Small intestine (tissue), 7 donors: ENCODE results near the gene ID1. TPM values are rescaled to one million over a fixed set of nuclear protein-coding genes. Genes with fewer than 3 reads are reported as not detected.
A peak's percentile ranks its signal among the peaks of the same experiment; 100 is the strongest.

Experiments
- DNase-seq, 2 donors: peaks; one replicate each; pipeline versions ENCODE4 v3.0.0 to v3.0.0-alpha.2; 2013
- FAIRE-seq: peaks from 2 replicates; lab custom pipeline; 2012; peaks lifted over from hg19 to GRCh38; lab: Jason Lieb, UNC
- H3K27ac ChIP-seq, 3 donors: one replicate each; pipeline ENCODE4 v1.5.1; 2013; ENCODE audit warnings: low read length in 2 of 3, mild to moderate bottlenecking in 2 of 3, control low read depth in 1 of 3, inconsistent platforms in 1 of 3, low read depth in 1 of 3, moderate library complexity in 1 of 3
- H3K27me3 ChIP-seq, 3 donors: one replicate each; pipeline ENCODE4 v1.6.1; 2013; ENCODE audit warnings: low read length in 3 of 3, inconsistent platforms in 1 of 3; ENCODE audit not compliant: control insufficient read depth in 3 of 3, insufficient read depth in 3 of 3
- H3K36me3 ChIP-seq, 3 donors: one replicate each; pipeline ENCODE4 v1.6.1; 2013; ENCODE audit warnings: low read length in 3 of 3, inconsistent platforms in 1 of 3, low read depth in 1 of 3, mild to moderate bottlenecking in 1 of 3, moderate library complexity in 1 of 3; ENCODE audit not compliant: control insufficient read depth in 3 of 3, insufficient read depth in 2 of 3
- H3K4me1 ChIP-seq, 3 donors: one replicate each; pipeline ENCODE4 v1.6.1; 2013; ENCODE audit warnings: low read length in 2 of 3, inconsistent platforms in 1 of 3, low read depth in 1 of 3, mild to moderate bottlenecking in 1 of 3, moderate library complexity in 1 of 3; ENCODE audit not compliant: control insufficient read depth in 3 of 3, insufficient read depth in 2 of 3
- H3K4me3 ChIP-seq, 3 donors: one replicate each; pipeline ENCODE4 v1.5.1; 2013; ENCODE audit warnings: low read length in 3 of 3, control low read depth in 1 of 3, inconsistent platforms in 1 of 3, low read depth in 1 of 3, mild to moderate bottlenecking in 1 of 3, moderate library complexity in 1 of 3
- H3K9me3 ChIP-seq, 2 donors: one replicate each; pipeline ENCODE4 v1.6.1; 2013; ENCODE audit warnings: low read depth in 1 of 2, low read length in 1 of 2; ENCODE audit not compliant: control insufficient read depth in 2 of 2, insufficient read depth in 1 of 2
- WGBS, 3 donors: extraction: QIAGEN DNeasy Blood & Tissue Kit; methylation state at CpG; one replicate each; pipeline ENCODE4 v1.1.7; 2013; 5-methylcytosine and 5-hydroxymethylcytosine counted together
- polyA plus RNA-seq, 4 donors: library from polyadenylated mRNA; stranded (reverse) in 3 of 4; unstranded in 1 of 4; fragments of 200-250 nt in 3 of 4; fragments of 120-200 nt in 1 of 4; gene quantifications; one replicate each; pipeline versions ENCODE4 v1.2.1 to v1.2.3, GENCODE V29; 2013
- donor health status: healthy with polysubstance abuse.
- donor health status: control.
- donor health status: control.
- donor health status: Bipolar disorder and iron deficiency.
- donor health status: healthy.

Gene ID1
- polyA plus RNA-seq, 4 donors, result 215 to 335 (median 277) TPM

DNA sequence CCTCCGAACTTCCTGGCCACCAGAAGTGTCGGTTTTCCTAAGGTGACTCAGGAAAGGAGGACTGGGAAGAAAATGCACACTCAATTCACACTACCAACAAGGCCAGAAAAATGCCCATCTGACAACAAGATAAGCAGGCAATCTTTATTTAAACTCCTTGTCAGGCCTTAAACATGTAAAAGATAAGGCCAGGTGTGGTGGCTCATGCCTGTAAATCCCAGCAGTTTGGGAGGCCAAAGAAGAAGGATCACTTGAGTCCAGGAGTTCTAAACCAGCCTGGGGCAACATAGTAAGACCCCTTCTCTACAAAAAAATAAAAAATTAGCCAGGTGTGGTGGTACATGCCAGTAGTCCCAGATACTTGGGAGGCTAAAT, 7.6 kb upstream of the ID1 start:
- Histone ChIP-seq H3K36me3 (no peaks in the 10 kb centered on the region), H3K4me1 (peaks cover 0 to 37% (median 8%) of the 10 kb centered on the region in 3 donors), H3K9me3 (no peaks in the 10 kb centered on the region), H3K27me3 (no peaks in the 10 kb centered on the region), H3K4me3 (no peak overlapping the region), H3K27ac (peak overlapping the region in 2 of 3 donors; percentile 82 to 89)
- FAIRE-seq, result no peak
- DNase-seq, result no peak
- 79 to 89% (median 85%) methylated on average over 2 of the region's 2 CpGs for WGBS, 3 donors

DNA sequence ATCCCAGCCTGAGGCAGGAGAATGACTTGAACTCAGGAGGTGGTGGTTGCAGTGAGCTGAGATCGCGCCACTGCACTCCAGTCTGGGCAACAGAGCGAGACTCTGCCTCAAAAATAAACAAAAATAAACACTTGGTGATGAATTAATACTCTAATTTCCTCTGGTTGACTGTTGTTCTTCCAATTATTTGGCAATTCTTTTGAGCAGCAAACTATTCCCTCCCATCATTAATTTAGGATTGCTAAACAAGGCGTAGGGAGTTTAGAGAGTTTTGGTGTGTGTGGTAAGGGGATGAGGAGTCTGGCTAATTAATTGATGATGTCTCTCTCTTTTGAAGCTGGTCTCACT, 2.7 kb upstream of the ID1 start:
- Histone ChIP-seq H3K27me3 (no peaks in the 10 kb centered on the region), H3K4me1 (peaks cover 0 to 16% (median 0%) of the 10 kb centered on the region in 3 donors), H3K36me3 (peaks cover 0 to 15% (median 0%) of the 10 kb centered on the region in 3 donors), H3K9me3 (no peaks in the 10 kb centered on the region), H3K27ac (peak overlapping the region in 2 of 3 donors; percentile 31 to 78), H3K4me3 (no peak overlapping the region)
- no peak for FAIRE-seq
- 56 to 82% (median 74%) methylated on average over 4 of the region's 4 CpGs for WGBS, 3 donors
- no peak for DNase-seq

- Histone ChIP-seq H3K4me1 (peaks cover 0 to 21% (median 0%) of the 10 kb centered on the region in 3 donors), H3K27ac (peak overlapping the region; percentile 31 to 78 (median 41)), H3K36me3 (peaks cover 0 to 15% (median 0%) of the 10 kb centered on the region in 3 donors), H3K27me3 (no peaks in the 10 kb centered on the region), H3K9me3 (no peaks in the 10 kb centered on the region), H3K4me3 (no peak overlapping the region)
- DNase-seq, result peak; percentile 54 to 63
- 39 to 50% (median 42%) methylated on average over 17 of the region's 17 CpGs for WGBS, 3 donors
- no peak for FAIRE-seq
Measured at GRCh38 chr20:31602779-31603441, 2.2 kb upstream of the ID1 start.

DNA sequence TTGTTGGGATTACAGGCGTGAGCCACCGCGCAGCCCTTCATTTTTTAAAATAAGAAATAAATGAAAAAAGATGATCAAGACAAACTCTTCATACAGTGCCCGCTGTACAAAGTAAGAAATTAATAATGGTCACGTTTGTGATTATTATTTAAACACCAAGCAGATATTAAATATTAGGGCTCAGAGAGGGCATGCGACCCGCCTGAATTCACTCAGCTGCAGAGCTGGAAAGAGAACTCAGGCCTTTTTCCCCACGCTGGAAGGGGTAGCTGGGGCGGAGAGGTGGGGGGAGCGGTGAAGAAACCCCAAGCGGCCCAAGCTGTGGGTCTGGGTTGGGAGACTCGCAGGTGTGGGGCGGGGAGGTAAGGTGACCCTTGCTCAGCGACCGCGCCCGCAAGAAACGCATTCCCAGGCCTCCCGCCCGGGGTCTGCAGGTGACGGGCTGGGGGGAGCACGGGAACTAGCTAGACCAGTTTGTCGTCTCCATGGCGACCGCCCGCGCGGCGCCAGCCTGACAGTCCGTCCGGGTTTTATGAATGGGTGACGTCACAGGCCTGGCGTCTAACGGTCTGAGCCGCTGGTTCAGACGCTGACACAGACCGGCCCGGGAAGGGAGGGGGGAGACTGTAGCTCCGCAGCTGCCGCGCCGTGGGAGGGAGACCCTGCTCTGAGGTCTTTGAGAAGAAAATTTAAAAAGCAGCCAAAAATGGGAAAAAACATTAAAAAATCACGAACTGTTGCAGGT, 1.1 kb upstream of the ID1 start:
- FAIRE-seq (no peak), DNase-seq (peak; percentile 98 to 100)
- H3K27ac ChIP-seq, result peak overlapping the region; percentile 83 to 96 (median 94)
- WGBS, 3 donors, result 8 to 10% (median 10%) methylated on average over 35 to 43 of the region's 43 CpGs
- peaks cover 0 to 15% (median 0%) of the 10 kb centered on the region in 3 donors for H3K36me3 ChIP-seq
- no peaks in the 10 kb centered on the region for H3K27me3 ChIP-seq
- peak overlapping the region; percentile 29 to 97 (median 92) for H3K4me3 ChIP-seq
- H3K9me3 ChIP-seq, result no peaks in the 10 kb centered on the region
- H3K4me1 ChIP-seq, result peaks cover 0 to 29% (median 0%) of the 10 kb centered on the region in 3 donors

- WGBS, 3 donors, result 1 to 2% (median 2%) methylated on average over 14 of the region's 14 CpGs
- peak overlapping the region; percentile 29 to 97 (median 92) for H3K4me3 ChIP-seq
- no peak for DNase-seq
- no peaks in the 10 kb centered on the region for H3K9me3 ChIP-seq
- H3K36me3 ChIP-seq, result peaks cover 0 to 15% (median 0%) of the 10 kb centered on the region in 3 donors
- peaks cover 0 to 35% (median 0%) of the 10 kb centered on the region in 3 donors for H3K4me1 ChIP-seq
- no peaks in the 10 kb centered on the region for H3K27me3 ChIP-seq
- H3K27ac ChIP-seq, result peak overlapping the region; percentile 83 to 96 (median 94)
- no peak for FAIRE-seq
Measured at GRCh38 chr20:31604567-31605030, 490 bp upstream of the ID1 start.

- Histone ChIP-seq H3K9me3 (no peaks in the 10 kb centered on the region), H3K4me3 (peak overlapping the region; percentile 46 to 97 (median 92)), H3K4me1 (peaks cover 0 to 48% (median 0%) of the 10 kb centered on the region in 3 donors), H3K36me3 (peaks cover 0 to 15% (median 0%) of the 10 kb centered on the region in 3 donors), H3K27me3 (no peaks in the 10 kb centered on the region), H3K27ac (peak overlapping the region; percentile 94 to 98 (median 96))
- FAIRE-seq (no peak), DNase-seq (peak in 1 of 2 donors; percentile 50)
- 2 to 4% (median 2%) methylated on average over 27 to 39 of the region's 39 CpGs for WGBS, 3 donors
Measured at GRCh38 chr20:31605902-31606803, 1.1 kb downstream of the ID1 start.

- DNase-seq, result peak; percentile 80 to 88
- H3K9me3 ChIP-seq, result no peaks in the 10 kb centered on the region
- peaks cover 0 to 57% (median 0%) of the 10 kb centered on the region in 3 donors for H3K4me1 ChIP-seq
- peak overlapping the region; percentile 94 to 98 (median 96) for H3K27ac ChIP-seq
- WGBS, 3 donors, result 17 to 55% (median 38%) methylated on average over 8 of the region's 8 CpGs
- peak overlapping the region; percentile 27 to 97 (median 92) for H3K4me3 ChIP-seq
- no peaks in the 10 kb centered on the region for H3K27me3 ChIP-seq
- H3K36me3 ChIP-seq, result peaks cover 0 to 15% (median 0%) of the 10 kb centered on the region in 3 donors
- FAIRE-seq, result no peak
Measured at GRCh38 chr20:31606804-31607639, 1.9 kb downstream of the ID1 start.
